Endothelial cell of umbilical vein (primary cell): Measurements from ENCODE around the gene TNIK. TPM values are rescaled to one million over a fixed set of nuclear protein-coding genes. Genes with fewer than 3 reads are reported as not detected.
A peak's percentile ranks its signal among the peaks of the same experiment; 100 is the strongest.

ENCODE experiments used
- BruUV-seq: library from RNA; stranded (reverse); fragments of 400-500 nt; replicated peaks from 2 replicates; lab custom pipeline; 2021; lab: Mats Ljungman, UMichigan
- CTCF ChIA-PET: fragments of 300-600, 350-600 bp; sonication (Branson Sonifier 250); formaldehyde crosslinking; loops from one replicate; lab custom pipeline; 2021; ENCODE audit warnings: antibody characterized with exemption, inconsistent platforms; lab: Charles Lee
- POLR2A ChIA-PET: fragments of 300-600, 350-600 bp; sonication (Branson Sonifier 250); formaldehyde crosslinking; loops from one replicate; lab custom pipeline; 2021; ENCODE audit warnings: antibody characterized with exemption, inconsistent platforms; lab: Charles Lee
- DNase-seq: peaks from one replicate; pipeline ENCODE4 v3.0.0-alpha.2; 2011; ENCODE audit warnings: low read depth, low spot score
- FAIRE-seq: peaks from 2 replicates; lab custom pipeline; 2011; peaks lifted over from hg19 to GRCh38; lab: Jason Lieb, UNC
- H2AFZ ChIP-seq: 2 replicates; pipeline ENCODE4 v1.6.0; 2012; ENCODE audit warnings: low read depth, low read length, control low read depth, inconsistent platforms
- H3K27ac ChIP-seq: 2 replicates; pipeline ENCODE4 v1.5.1; 2011; ENCODE audit warnings: low read depth, mild to moderate bottlenecking, control low read depth, low read length, moderate library complexity; ENCODE audit not compliant: insufficient read depth
- H3K27me3 ChIP-seq, 2 experiments: 2 replicates each; pipeline versions ENCODE4 v1.6.0 to v1.6.1; 2011; ENCODE audit warnings: low read length in 2 of 2, mixed read lengths in 1 of 2; ENCODE audit not compliant: control insufficient read depth in 2 of 2, insufficient read depth in 2 of 2
- H3K36me3 ChIP-seq, 2 experiments: 2 replicates in 1 of 2; 3 replicates in 1 of 2; pipeline ENCODE4 v1.5.1; 2011; ENCODE audit warnings: low read length in 2 of 2, mild to moderate bottlenecking in 1 of 2, moderate library complexity in 1 of 2; ENCODE audit not compliant: control insufficient read depth in 2 of 2, insufficient read depth in 2 of 2; ENCODE audit errors: extremely low read depth in 1 of 2
- H3K4me1 ChIP-seq: 3 replicates; pipeline ENCODE4 v1.5.1; 2011; ENCODE audit warnings: mild to moderate bottlenecking, low read length; ENCODE audit not compliant: control insufficient read depth, insufficient read depth; ENCODE audit errors: extremely low read depth
- H3K4me2 ChIP-seq: 2 replicates; pipeline ENCODE4 v1.6.1; 2011; ENCODE audit warnings: low read length, control low read depth, mixed read lengths; ENCODE audit not compliant: insufficient read depth
- H3K4me3 ChIP-seq, 3 experiments: fragments of 200-600 bp in 1 of 3; sonication (generic), shearing (Covaris generic) in 1 of 3; replicated peaks in 1 of 3; 2 replicates each; pipeline ENCODE4 v1.5.1; 2011 to 2016; ENCODE audit warnings: control low read depth in 3 of 3, low read length in 3 of 3, mild to moderate bottlenecking in 2 of 3, inconsistent platforms in 1 of 3, low read depth in 1 of 3, moderate library complexity in 1 of 3; ENCODE audit not compliant: insufficient read depth in 1 of 3
- H3K79me2 ChIP-seq: 2 replicates; pipeline ENCODE4 v1.6.0; 2012; ENCODE audit warnings: low read length, inconsistent platforms; ENCODE audit not compliant: control insufficient read depth, insufficient read depth
- H3K9ac ChIP-seq: replicated peaks from 2 replicates; pipeline ENCODE3; 2011; ENCODE audit warnings: low read length, control low read depth; ENCODE audit not compliant: insufficient read depth; ENCODE audit errors: extremely low read depth
- H3K9me1 ChIP-seq: replicated peaks from 3 replicates; pipeline ENCODE4 v1.6.0; 2011; ENCODE audit warnings: mild to moderate bottlenecking, low read length; ENCODE audit not compliant: control insufficient read depth, insufficient read depth; ENCODE audit errors: extremely low read depth
- H3K9me3 ChIP-seq: replicated peaks from 2 replicates; pipeline ENCODE4 v1.5.1; 2012; ENCODE audit warnings: low read length, inconsistent platforms; ENCODE audit not compliant: control insufficient read depth, insufficient read depth
- H4K20me1 ChIP-seq: replicated peaks from 2 replicates; pipeline ENCODE3; 2011; ENCODE audit warnings: mild to moderate bottlenecking, low read length; ENCODE audit not compliant: control insufficient read depth, insufficient read depth; ENCODE audit errors: extremely low read depth
- EZH2 ChIP-seq: IDR thresholded peaks from 2 replicates; pipeline ENCODE4 v1.6.1; 2012; ENCODE audit warnings: borderline replicate concordance, low read depth, mild to moderate bottlenecking, moderate library complexity, low read length, inconsistent platforms; ENCODE audit not compliant: severe bottlenecking
- FOS ChIP-seq: IDR thresholded peaks from 2 replicates; pipeline ENCODE4 v1.6.1; 2011; ENCODE audit warnings: mild to moderate bottlenecking, low read length, moderate library complexity, borderline replicate concordance; ENCODE audit not compliant: insufficient read depth
- GATA2 ChIP-seq: IDR thresholded peaks from 2 replicates; pipeline ENCODE4 v1.7.0; 2011; ENCODE audit warnings: low read depth, mild to moderate bottlenecking, moderate library complexity, mixed read lengths, low read length; ENCODE audit not compliant: insufficient read length, insufficient read depth
- JUN ChIP-seq: IDR thresholded peaks from 2 replicates; pipeline ENCODE4 v1.6.1; 2011; ENCODE audit warnings: borderline replicate concordance, low read depth; ENCODE audit not compliant: insufficient read length, insufficient read depth
- MYC ChIP-seq: IDR thresholded peaks from one replicate; pipeline ENCODE4 v1.6.1; 2011; ENCODE audit warnings: mild to moderate bottlenecking, low read depth, low read length
- POLR2A ChIP-seq: IDR thresholded peaks from 2 replicates; pipeline ENCODE4 v1.6.1; 2012; ENCODE audit warnings: low read depth, mild to moderate bottlenecking, control low read depth, low read length
- POLR2AphosphoS5 ChIP-seq: IDR thresholded peaks from 2 replicates; pipeline ENCODE4 v1.6.1; 2012; ENCODE audit warnings: low read depth, mild to moderate bottlenecking, control low read depth, low read length, moderate library complexity; ENCODE audit not compliant: insufficient read depth
- dilution Hi-C: fragments of 300-500 bp; cut with MboI; formaldehyde crosslinking; loops from one replicate; pipeline ENCODE4 v1.15.0; 2019; ENCODE audit warnings: low sequenced_read_pairs; ENCODE audit not compliant: extremely low pct_ligation_motif_present
- intact Hi-C: fragments of 100-400 bp; cut with micrococcal nuclease; formaldehyde crosslinking; loops from one replicate; pipeline ENCODE4 v1.10.0; 2022
- polyA plus RNA-seq, 4 experiments: library from polyadenylated mRNA; depleted of rRNA in 3 of 4; stranded (reverse) in 3 of 4; unstranded in 1 of 4; fragments of >200 nt; gene quantifications; 2 replicates each; pipeline versions ENCODE4 v1.2.1 to v1.2.3, GENCODE V29; 2011 to 2012; ENCODE audit warnings: missing spikeins in 1 of 4
- total RNA-seq: library from RNA; stranded (reverse); gene quantifications from 2 replicates; pipeline ENCODE4 v1.2.3, GENCODE V29; 2021
- TF ChIP-seq, protein P1 (sequence below), 2 donors: IDR thresholded peaks; 1 replicate in 1 of 2; 2 replicates in 1 of 2; pipeline ENCODE4 v1.5.1; 2011; ENCODE audit warnings: low read length in 2 of 2, mild to moderate bottlenecking in 2 of 2, moderate library complexity in 2 of 2, control low read depth in 1 of 2, inconsistent platforms in 1 of 2, low read depth in 1 of 2; ENCODE audit not compliant: insufficient read depth in 1 of 2; ENCODE audit errors: extremely low read depth in 1 of 2
- TF ChIP-seq, protein P2 (sequence below): IDR thresholded peaks from 2 replicates; pipeline ENCODE4 v1.6.1; 2011; ENCODE audit not compliant: insufficient read depth, insufficient read length

Gene TNIK
- total and polyA plus RNA-seq, 2 donors (not counting 3 experiments of a cell fraction or from before 2014, with no cell fraction given), result 10.9 to 39.7 TPM

DNA sequence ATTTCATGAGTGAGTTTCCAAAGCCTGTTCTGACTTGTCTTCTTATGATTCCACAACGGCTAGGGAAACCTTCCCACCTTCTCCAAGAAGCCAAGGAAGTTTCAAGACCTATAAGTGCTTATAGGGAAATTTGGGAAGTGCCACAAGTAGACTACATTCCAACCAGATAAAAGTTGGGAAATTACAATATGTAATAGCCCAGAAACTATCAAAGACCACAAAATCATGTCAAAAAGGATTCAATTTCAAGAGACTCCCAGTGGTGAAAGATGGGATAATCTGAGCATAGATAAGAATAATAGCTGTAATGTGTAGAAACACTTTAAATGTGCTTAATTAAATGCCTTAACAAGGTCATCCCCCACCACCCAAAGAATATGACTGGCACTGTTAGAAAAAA, 264.5 kb downstream of the TNIK start:
- H2AFZ ChIP-seq, result no peak overlapping the region
- intact Hi-C loops, result no loop called here
- H3K4me3 ChIP-seq, result no peak overlapping the region
- H4K20me1 ChIP-seq, result no peaks in the 10 kb centered on the region
- dilution Hi-C loops, result no loop called here
- ChIA-PET POLR2A (no interaction called here), CTCF (interaction anchor here (0.6 to 1.9 kb wide), 8 partner anchors 9 to 197 kb away, joined by 3 to 7 read pairs (median 3); no protein-coding TSS in a partner anchor)
- no peaks in the 10 kb centered on the region for H3K79me2 ChIP-seq
- no peaks in the 10 kb centered on the region for H3K36me3 ChIP-seq
- BruUV-seq, result no TSS peak
- no peak overlapping the region for H3K9ac ChIP-seq
- no peak overlapping the region for H3K4me2 ChIP-seq
- peak overlapping the region; percentile 17 for H3K27ac ChIP-seq
- DNase-seq (peak; percentile 42), FAIRE-seq (no peak)
- no peaks in the 10 kb centered on the region for H3K27me3 ChIP-seq
- TF ChIP-seq, protein P1, sequence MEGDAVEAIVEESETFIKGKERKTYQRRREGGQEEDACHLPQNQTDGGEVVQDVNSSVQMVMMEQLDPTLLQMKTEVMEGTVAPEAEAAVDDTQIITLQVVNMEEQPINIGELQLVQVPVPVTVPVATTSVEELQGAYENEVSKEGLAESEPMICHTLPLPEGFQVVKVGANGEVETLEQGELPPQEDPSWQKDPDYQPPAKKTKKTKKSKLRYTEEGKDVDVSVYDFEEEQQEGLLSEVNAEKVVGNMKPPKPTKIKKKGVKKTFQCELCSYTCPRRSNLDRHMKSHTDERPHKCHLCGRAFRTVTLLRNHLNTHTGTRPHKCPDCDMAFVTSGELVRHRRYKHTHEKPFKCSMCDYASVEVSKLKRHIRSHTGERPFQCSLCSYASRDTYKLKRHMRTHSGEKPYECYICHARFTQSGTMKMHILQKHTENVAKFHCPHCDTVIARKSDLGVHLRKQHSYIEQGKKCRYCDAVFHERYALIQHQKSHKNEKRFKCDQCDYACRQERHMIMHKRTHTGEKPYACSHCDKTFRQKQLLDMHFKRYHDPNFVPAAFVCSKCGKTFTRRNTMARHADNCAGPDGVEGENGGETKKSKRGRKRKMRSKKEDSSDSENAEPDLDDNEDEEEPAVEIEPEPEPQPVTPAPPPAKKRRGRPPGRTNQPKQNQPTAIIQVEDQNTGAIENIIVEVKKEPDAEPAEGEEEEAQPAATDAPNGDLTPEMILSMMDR (IDR thresholded peaks at IDR 0.05; ENCODE audit: extremely low read depth in 1 of 2, insufficient read depth in 1 of 2, low read depth in 1 of 2, low read length in 2 of 2), result peak; percentile 5 to 11
- TF ChIP-seq POLR2AphosphoS5, result no peak
- TF ChIP-seq GATA2, result no peak
- no peaks in the 10 kb centered on the region for H3K9me3 ChIP-seq
- H3K9me1 ChIP-seq, result no peaks in the 10 kb centered on the region
- peaks cover 78% of the 10 kb centered on the region for H3K4me1 ChIP-seq

DNA sequence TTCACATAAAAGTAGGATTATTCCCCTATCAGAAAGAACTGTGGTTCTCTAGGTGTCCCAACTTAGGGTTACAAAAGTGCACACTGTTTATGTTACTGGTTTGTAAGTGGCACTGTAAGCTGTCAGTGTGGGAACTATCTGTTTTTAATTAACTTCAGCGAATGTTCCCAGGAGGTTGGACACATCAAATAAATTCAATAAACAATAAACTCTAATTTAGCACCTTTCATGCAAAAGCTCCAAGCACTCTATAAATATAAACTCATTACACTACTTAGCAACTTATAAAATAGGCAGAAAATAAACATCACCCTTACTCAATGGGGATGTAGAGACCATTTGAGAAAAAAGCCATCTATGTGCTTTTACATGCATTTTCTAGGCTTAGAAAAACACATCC, 265.2 kb downstream of the TNIK start:
- Histone ChIP-seq H3K79me2 (no peaks in the 10 kb centered on the region), H3K27me3 (no peaks in the 10 kb centered on the region), H3K9ac (no peak overlapping the region), H3K4me1 (peaks cover 78% of the 10 kb centered on the region), H3K36me3 (no peaks in the 10 kb centered on the region), H4K20me1 (no peaks in the 10 kb centered on the region), H3K4me2 (no peak overlapping the region), H3K4me3 (no peak overlapping the region), H3K27ac (peak overlapping the region; percentile 12), H2AFZ (no peak overlapping the region), H3K9me1 (no peaks in the 10 kb centered on the region), H3K9me3 (no peaks in the 10 kb centered on the region)
- ChIA-PET CTCF (no interaction called here), POLR2A (no interaction called here)
- DNase-seq (peak; percentile 23), FAIRE-seq (no peak)
- intact Hi-C loops (no loop called here), dilution Hi-C loops (no loop called here)
- BruUV-seq, result no TSS peak
- TF ChIP-seq, protein P1 (IDR thresholded peaks at IDR 0.05; ENCODE audit: extremely low read depth in 1 of 2, insufficient read depth in 1 of 2, low read depth in 1 of 2, low read length in 2 of 2), result no peak
- TF ChIP-seq POLR2AphosphoS5 (no peak), JUN (no peak), FOS (no peak), POLR2A (no peak), EZH2 (no peak), MYC (no peak), GATA2 (no peak)
- TF ChIP-seq, protein P2, sequence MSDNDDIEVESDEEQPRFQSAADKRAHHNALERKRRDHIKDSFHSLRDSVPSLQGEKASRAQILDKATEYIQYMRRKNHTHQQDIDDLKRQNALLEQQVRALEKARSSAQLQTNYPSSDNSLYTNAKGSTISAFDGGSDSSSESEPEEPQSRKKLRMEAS, result no peak
